ENCODE measurements around the gene CFAP20. TPM values are rescaled to one million over a fixed set of nuclear protein-coding genes. Genes with fewer than 3 reads are reported as not detected.

CFAP20 gene
- total and polyA plus RNA-seq, 2 of the 13 experiments (the other 11 are each of a cell fraction or from before 2014, with no cell fraction given): 73.1 to 87.4 TPM

DNA sequence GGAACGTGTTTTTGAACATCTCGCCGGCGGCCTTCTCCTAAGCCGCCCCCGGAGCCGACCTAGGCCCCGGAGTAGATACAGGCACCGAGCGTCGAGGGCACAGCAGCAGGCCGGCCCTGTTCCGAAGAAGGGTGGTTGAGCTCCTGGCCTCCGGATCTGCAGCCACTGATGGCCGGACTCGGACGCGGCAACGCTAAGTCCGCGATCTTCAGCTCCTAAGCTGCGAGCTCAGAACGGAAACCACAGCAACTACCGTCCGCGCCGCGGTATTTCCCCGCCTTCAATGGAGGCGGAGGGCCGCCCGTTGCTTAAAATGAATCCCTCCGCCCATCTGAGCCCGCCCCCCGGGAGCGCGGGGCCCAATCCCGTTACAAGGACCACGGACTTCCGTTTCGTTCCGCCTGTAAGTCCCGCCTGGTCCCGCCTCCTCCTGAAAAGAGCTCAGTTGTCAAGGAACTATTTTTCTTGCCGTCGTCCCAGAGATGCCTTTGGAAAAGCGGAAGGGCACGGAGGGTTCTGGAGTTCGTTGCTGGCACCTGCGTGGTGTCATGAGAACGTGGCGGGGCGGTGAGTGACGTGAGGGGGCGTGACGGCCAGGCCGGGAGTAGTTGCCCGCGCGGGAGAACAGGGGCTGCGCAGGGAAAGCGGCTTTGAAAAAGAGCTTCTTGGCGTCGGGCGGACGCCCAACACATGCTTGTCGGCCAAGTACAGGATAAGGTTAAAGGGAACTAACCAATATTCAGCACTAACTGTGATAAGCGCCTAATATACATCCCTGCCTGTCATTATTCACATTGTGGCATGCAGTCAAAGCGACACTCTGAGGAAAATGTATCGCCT lies at the start of gene CFAP20 (continued):
- peak; percentile 85; the same call in 1 of the 2 replicates for TF ChIP-seq ZNF800 (CRISPR knock-in tag; IDR thresholded peaks at IDR 0.05)
- peak; percentile 80 for TF ChIP-seq KDM5A (IDR thresholded peaks at IDR 0.05; ENCODE audit: borderline replicate concordance, low read length)
- TF ChIP-seq ZBTB46 (CRISPR knock-in tag; IDR thresholded peaks at IDR 0.05; ENCODE audit: borderline replicate concordance): no peak; the same call in 1 of the 2 replicates
- TF ChIP-seq ZNF766 (CRISPR knock-in tag; IDR thresholded peaks at IDR 0.05; ENCODE audit: borderline replicate concordance): peak; percentile 85; the same call in 1 of the 2 replicates
- TF ChIP-seq ZNF879 (CRISPR knock-in tag; IDR thresholded peaks at IDR 0.05): peak; percentile 60; the same call in 1 of the 2 replicates
- 0 out of 2 replicates have a peak, but pooled peaks have one; percentile 43 for TF ChIP-seq ZNF484 (CRISPR knock-in tag; IDR thresholded peaks at IDR 0.05; ENCODE audit: borderline replicate concordance, low read depth)
- TF ChIP-seq ZNF558 (CRISPR knock-in tag; IDR thresholded peaks at IDR 0.05; ENCODE audit: borderline replicate concordance): no peak; the same call in 1 of the 2 replicates
- no peak for TF ChIP-seq SMAD1 (CRISPR knock-in tag; IDR thresholded peaks at IDR 0.05; ENCODE audit: borderline replicate concordance, low read depth)
- peak; percentile 93; the same call in 1 of the 2 replicates for TF ChIP-seq KLF12 (CRISPR knock-in tag; IDR thresholded peaks at IDR 0.05; ENCODE audit: borderline replicate concordance)
- peak; percentile 96; the same call in 1 of the 2 replicates for TF ChIP-seq ZNF782 (CRISPR knock-in tag; IDR thresholded peaks at IDR 0.05; ENCODE audit: borderline replicate concordance)
- TF ChIP-seq JARID2 (CRISPR knock-in tag; IDR thresholded peaks at IDR 0.05; ENCODE audit: insufficient replicate concordance): no peak
- TF ChIP-seq ZNF383 (CRISPR knock-in tag; IDR thresholded peaks at IDR 0.05; ENCODE audit: borderline replicate concordance): no peak
- no peak for TF ChIP-seq ZNF530 (CRISPR knock-in tag; IDR thresholded peaks at IDR 0.05; ENCODE audit: low read depth)
- TF ChIP-seq ZSCAN31 (CRISPR knock-in tag; IDR thresholded peaks at IDR 0.05; ENCODE audit: low read depth): peak; percentile 84
- no peak; the same call in 1 of the 2 replicates for TF ChIP-seq ZNF562 (CRISPR knock-in tag; IDR thresholded peaks at IDR 0.05; ENCODE audit: borderline replicate concordance)
- TF ChIP-seq ATF7-NPFF (CRISPR knock-in tag; IDR thresholded peaks at IDR 0.05; ENCODE audit: low read depth): peak; percentile 86
- TF ChIP-seq, protein P1, sequence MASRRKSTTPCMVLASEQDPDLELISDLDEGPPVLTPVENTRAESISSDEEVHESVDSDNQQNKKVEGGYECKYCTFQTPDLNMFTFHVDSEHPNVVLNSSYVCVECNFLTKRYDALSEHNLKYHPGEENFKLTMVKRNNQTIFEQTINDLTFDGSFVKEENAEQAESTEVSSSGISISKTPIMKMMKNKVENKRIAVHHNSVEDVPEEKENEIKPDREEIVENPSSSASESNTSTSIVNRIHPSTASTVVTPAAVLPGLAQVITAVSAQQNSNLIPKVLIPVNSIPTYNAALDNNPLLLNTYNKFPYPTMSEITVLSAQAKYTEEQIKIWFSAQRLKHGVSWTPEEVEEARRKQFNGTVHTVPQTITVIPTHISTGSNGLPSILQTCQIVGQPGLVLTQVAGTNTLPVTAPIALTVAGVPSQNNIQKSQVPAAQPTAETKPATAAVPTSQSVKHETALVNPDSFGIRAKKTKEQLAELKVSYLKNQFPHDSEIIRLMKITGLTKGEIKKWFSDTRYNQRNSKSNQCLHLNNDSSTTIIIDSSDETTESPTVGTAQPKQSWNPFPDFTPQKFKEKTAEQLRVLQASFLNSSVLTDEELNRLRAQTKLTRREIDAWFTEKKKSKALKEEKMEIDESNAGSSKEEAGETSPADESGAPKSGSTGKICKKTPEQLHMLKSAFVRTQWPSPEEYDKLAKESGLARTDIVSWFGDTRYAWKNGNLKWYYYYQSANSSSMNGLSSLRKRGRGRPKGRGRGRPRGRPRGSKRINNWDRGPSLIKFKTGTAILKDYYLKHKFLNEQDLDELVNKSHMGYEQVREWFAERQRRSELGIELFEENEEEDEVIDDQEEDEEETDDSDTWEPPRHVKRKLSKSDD (CRISPR knock-in tag; IDR thresholded peaks at IDR 0.05; ENCODE audit: low read depth): peak; percentile 95
- peak; percentile 79 for TF ChIP-seq GABPA (IDR thresholded peaks at IDR 0.05; ENCODE audit: low read depth, low read length)
- peak; percentile 96 for TF ChIP-seq GABPA (CRISPR knock-in tag; IDR thresholded peaks at IDR 0.05; ENCODE audit: low read depth)
- TF ChIP-seq ZNF253 (CRISPR knock-in tag; IDR thresholded peaks at IDR 0.05; ENCODE audit: borderline replicate concordance): no peak

Data from HepG2 (cell line).